ENCODE results near the gene ZSWIM8.

- no peak for TF ChIP-seq ZNF10 (tag by site-specific recombination; IDR thresholded peaks at IDR 0.05)
- TF ChIP-seq ZNF658 (tag by site-specific recombination; IDR thresholded peaks at IDR 0.05): no peak
- no peak for TF ChIP-seq MYNN (tag by site-specific recombination; IDR thresholded peaks at IDR 0.05; ENCODE audit: borderline replicate concordance)
- TF ChIP-seq EGR2 (tag by site-specific recombination; IDR thresholded peaks at IDR 0.05; ENCODE audit: low read depth): no peak
- no peak for TF ChIP-seq CTCF (tag by site-specific recombination; IDR thresholded peaks at IDR 0.05)
- TF ChIP-seq ELK4 (IDR thresholded peaks at IDR 0.05; ENCODE audit: borderline replicate concordance, low read depth, low read length): no peak
- no peak for TF ChIP-seq ZNF202 (tag by site-specific recombination; IDR thresholded peaks at IDR 0.05; ENCODE audit: borderline replicate concordance)
- TF ChIP-seq WT1 (tag by site-specific recombination; IDR thresholded peaks at IDR 0.05): no peak
- TF ChIP-seq ZNF292 (tag by site-specific recombination; IDR thresholded peaks at IDR 0.05; ENCODE audit: borderline replicate concordance, low read depth): no peak
Observed at GRCh38 chr10:73812657-73813056, 27.3 kb downstream of the ZSWIM8 start.

Data from HEK293 (cell line).